GM18526 (cell line): ENCODE measurements around the gene CREBBP.

ENCODE experiments used
- POLR2A ChIP-seq: IDR thresholded peaks from 3 replicates; pipeline ENCODE4 v1.6.1; 2011; ENCODE audit not compliant: insufficient read length; ENCODE audit errors: extremely low read depth

Gene CREBBP

GRCh38 chr16:3846087-3846486 lies 34.4 kb downstream of the CREBBP start:
- no peak for TF ChIP-seq POLR2A

GRCh38 chr16:3842994-3843393 lies 37.5 kb downstream of the CREBBP start:
- no peak for TF ChIP-seq POLR2A

GRCh38 chr16:3841729-3842508 lies 38.6 kb downstream of the CREBBP start:
- no peak for TF ChIP-seq POLR2A

- no peak for TF ChIP-seq POLR2A
Measured at GRCh38 chr16:3839402-3840184, 40.9 kb downstream of the CREBBP start.

- TF ChIP-seq POLR2A, result no peak
Measured at GRCh38 chr16:3838600-3839401, 41.7 kb downstream of the CREBBP start.

- no peak for TF ChIP-seq POLR2A
Measured at GRCh38 chr16:3837851-3838586, 42.5 kb downstream of the CREBBP start.

GRCh38 chr16:3836641-3837040 lies 43.9 kb downstream of the CREBBP start:
- TF ChIP-seq POLR2A, result no peak

GRCh38 chr16:3835089-3835602 lies 45.4 kb downstream of the CREBBP start:
- TF ChIP-seq POLR2A, result no peak

- TF ChIP-seq POLR2A, result no peak
Measured at GRCh38 chr16:3832668-3833067, 47.8 kb downstream of the CREBBP start.

- TF ChIP-seq POLR2A, result no peak
Measured at GRCh38 chr16:3830625-3831254, 49.8 kb downstream of the CREBBP start.

- TF ChIP-seq POLR2A, result no peak
Measured at GRCh38 chr16:3829631-3830536, 50.6 kb downstream of the CREBBP start.

- TF ChIP-seq POLR2A, result no peak
Measured at GRCh38 chr16:3825940-3826339, 54.6 kb downstream of the CREBBP start.

- no peak for TF ChIP-seq POLR2A
Measured at GRCh38 chr16:3825103-3825502, 55.4 kb downstream of the CREBBP start.

GRCh38 chr16:3824121-3824795 lies 56.3 kb downstream of the CREBBP start:
- no peak for TF ChIP-seq POLR2A
